HG03025 (cell line): Measurements from ENCODE around the gene HNF1B.

Source experiments
- ATAC-seq: cut with Tn5 transposase; IDR thresholded peaks from one replicate; pipeline ENCODE4 v1.9.1; 2021; ENCODE audit warnings: mild to moderate bottlenecking, moderate library complexity; ENCODE audit not compliant: unreplicated experiment, low FRiP score

HNF1B gene

GRCh38 chr17:37737971-37738370 is 6.9 kb downstream of the HNF1B start:
- no peak for ATAC-seq

- no peak for ATAC-seq
Observed at GRCh38 chr17:37737081-37737480, 7.8 kb downstream of the HNF1B start.

DNA sequence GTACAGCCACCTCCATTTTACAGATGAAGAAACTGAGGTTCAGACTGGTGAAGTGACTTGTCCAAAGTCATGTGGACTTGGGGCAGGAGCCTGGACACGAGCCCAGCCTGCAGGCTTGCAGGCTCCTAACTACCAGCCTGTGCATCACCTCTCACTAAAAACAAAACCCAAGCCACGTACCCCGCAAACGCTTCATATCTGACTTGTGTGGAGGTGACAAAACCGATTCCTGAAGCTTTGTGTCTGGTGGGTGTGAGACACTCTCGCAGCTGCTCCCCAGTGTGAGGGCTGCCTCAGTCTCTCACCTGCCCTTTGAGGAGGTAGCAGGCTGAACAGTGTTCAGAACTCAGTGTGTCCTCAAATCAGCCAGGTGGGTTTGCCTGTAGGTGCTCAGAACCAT is 8.4 kb downstream of the HNF1B start:
- no peak for ATAC-seq

- no peak for ATAC-seq
Observed at GRCh38 chr17:37735165-37735564, 9.7 kb downstream of the HNF1B start.

- no peak for ATAC-seq
Observed at GRCh38 chr17:37732316-37732715, 12.5 kb downstream of the HNF1B start.

DNA sequence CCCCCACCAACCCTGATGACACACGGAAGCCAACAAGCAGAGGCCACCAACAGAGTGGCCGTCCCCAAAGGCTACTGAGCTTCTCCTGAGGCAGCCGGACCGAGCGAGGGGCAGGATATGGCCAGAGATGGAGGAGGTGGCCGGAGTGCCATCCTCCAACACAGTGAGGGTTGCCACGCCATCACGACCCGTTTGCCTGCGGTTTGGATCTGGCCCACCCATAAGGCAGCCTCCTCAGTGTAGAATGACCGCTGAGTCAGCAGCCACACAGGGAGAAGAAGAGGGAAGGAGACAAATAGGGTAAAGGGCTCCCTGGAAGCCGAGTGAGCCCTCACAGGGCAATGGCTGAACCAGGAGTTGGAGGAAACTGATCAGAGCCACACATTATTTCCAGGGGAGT is 13.8 kb downstream of the HNF1B start:
- ATAC-seq = no peak

GRCh38 chr17:37729905-37730304 is 15.0 kb downstream of the HNF1B start:
- no peak for ATAC-seq

- no peak for ATAC-seq
Observed at GRCh38 chr17:37726891-37727675, 17.8 kb downstream of the HNF1B start.

DNA sequence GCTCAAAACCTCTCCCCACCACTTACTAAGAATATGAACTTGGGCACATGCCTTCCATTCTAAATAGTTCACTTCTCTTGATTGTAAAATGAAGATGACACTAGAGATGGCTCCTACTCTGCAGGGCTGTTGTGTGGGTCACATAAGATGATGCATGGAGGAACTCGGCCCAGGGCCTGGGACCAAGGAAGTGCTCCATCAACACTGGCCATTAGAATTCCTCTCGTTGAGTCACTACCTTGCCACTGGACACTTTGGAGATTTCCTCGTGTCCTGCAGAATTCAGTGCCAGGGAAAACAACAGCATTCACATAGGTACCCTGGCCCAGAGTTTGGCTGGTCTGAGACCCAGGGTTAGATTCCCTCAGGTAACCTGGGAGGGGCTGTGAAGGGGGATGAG is 18.6 kb downstream of the HNF1B start:
- no peak for ATAC-seq

GRCh38 chr17:37725601-37726146 is 19.2 kb downstream of the HNF1B start:
- ATAC-seq = no peak

DNA sequence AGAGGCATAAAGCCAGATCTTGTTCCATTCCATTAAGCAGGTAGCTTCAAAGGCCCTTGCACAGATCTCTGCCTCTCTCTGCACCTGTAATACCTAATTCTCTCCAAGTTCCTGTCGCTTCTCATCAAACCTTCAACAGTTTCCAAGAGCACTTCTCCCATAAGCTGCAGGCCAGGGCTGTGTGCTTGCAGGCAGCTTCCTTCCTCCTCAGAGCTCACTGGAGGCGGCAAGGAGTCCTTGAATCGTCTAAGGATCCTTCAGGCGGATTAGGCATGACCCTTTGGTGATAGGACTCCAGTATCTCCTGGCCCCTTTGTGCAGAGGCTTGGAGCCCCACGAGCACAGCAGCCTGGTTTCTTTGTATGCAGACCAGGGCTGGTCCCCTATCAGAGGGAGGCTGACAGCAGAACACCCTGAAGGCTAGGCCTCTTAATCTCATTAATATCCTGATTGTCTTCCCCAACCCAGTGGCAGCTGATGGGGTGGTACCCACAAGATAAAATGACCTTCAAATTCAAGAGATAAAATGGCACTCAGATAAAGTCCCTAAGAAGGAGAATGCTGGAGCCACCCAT is 19.8 kb downstream of the HNF1B start:
- ATAC-seq = no peak

- no peak for ATAC-seq
Observed at GRCh38 chr17:37720989-37721388, 23.9 kb downstream of the HNF1B start.

DNA sequence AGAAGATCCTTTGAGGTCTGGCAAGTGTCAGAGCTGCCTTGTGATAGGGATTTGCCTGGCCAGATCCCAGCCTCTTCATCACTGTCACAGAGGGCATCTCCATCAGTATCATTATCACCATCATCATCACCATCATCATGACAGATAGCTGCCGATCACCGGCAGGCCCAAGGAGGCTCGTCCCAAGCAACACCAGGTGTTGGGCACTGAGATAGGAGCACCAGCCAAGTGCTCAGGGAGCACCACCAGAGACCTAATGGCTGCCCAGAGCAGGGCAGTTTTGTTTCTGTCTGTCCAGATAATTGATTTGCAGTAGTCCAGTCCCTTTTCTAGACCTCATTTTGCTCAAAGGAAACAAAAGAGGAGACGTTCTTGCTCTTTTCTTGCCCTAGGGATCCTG is 25.0 kb downstream of the HNF1B start:
- ATAC-seq = no peak

- no peak for ATAC-seq
Observed at GRCh38 chr17:37718324-37719048, 26.4 kb downstream of the HNF1B start.

GRCh38 chr17:37717627-37718323 is 27.1 kb downstream of the HNF1B start:
- no peak for ATAC-seq

DNA sequence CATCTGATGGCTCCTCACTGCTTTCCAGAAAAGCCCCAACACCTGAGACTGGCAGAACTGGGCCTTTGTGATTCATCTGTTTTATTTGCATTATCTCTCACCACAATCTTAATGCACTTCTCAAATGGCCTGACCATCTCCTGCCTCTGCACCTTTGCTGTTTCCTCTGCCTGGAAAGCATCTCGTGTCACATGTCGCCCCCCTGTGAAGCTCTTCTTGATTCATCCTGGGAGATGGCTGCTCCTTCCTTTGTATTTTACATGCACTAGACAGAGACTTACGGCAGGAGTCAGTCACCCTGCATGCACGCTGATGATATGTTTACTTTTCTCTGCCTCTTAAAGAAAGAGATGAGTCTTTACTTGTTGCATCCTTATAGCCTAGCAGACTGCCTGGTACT is 30.0 kb downstream of the HNF1B start:
- no peak for ATAC-seq

GRCh38 chr17:37713624-37714023 is 31.2 kb downstream of the HNF1B start:
- no peak for ATAC-seq

DNA sequence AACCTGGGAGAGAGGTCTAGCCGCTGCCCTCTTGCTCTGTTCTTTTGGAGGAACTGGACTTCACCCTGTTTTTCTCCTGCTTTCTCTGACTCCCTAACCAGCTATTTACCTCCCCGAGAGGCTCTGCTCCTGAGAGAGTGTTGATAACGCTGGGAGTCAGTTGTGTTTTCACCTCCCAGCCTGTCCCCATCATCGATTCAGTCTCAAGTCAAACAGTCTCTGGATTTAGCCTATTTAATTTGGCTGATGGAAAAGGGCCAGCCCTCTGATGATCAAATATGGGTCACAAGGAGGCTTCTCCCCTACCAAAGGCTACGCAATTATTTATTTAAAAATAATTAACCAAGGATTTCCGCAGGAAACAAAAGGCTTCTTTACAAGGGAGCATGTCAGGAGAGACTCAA is 31.8 kb downstream of the HNF1B start:
- ATAC-seq = no peak

DNA sequence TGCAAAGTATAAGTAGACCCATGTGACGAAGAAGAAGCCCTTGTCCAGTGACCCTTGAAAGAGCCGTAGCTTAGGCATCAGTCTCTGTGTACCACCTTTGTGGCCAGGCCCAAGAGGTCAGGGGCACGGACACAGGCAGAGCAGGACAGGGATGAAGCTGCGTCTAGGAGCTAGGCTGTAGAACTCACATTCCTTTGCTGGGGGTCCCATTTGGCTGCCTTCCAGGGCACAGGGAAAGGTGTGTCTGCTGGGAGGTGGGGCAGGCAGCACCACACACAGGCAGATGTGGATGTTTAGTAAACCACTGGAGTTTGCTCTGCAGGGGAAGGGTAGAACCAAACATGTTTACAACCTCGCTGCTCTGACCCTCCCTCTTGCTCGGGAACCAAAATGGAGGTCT is 33.7 kb downstream of the HNF1B start:
- ATAC-seq = no peak

DNA sequence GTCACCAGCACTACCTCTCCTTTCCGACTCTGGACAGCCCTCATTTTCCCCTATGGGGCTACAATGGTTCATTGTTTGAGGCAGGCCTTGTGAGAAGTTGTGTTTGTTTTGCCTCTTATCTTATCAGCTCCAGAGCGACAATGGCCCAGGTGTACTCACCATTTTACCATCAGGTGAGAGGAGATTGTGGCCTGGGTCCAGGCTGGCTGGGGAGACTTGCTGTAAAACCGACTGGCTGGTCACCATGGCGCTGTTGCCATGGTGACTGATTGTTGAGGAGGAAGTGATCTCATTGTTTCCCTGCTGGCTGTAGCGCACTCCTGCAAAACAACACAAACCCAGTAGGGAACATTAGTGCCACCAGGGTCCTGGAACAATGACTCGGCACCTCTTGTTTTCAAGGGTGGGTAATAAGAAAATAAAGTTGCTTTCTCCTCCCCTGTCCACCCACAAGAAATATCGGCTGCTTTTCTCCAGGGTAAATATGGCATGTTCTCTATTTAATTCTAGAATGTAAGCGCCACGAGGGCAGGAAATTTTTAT is 34.4 kb downstream of the HNF1B start:
- ATAC-seq = no peak
